H9 (cell line): ENCODE results near the gene JRKL. TPM values are rescaled to one million over a fixed set of nuclear protein-coding genes. Genes with fewer than 3 reads are reported as not detected.

Experiments
- DNase-seq: peaks from one replicate; pipeline ENCODE4 v3.0.0-alpha.2; 2017
- H2AFZ ChIP-seq: one replicate; pipeline ENCODE4 v1.6.1; 2013; ENCODE audit warnings: mild to moderate bottlenecking, low read length, control low read depth, moderate library complexity
- H2AK5ac ChIP-seq: 2 replicates; pipeline ENCODE4 v1.6.1; 2013; ENCODE audit warnings: low read length, control low read depth, mixed read lengths; ENCODE audit not compliant: insufficient read length
- H2BK120ac ChIP-seq: one replicate; pipeline ENCODE4 v1.6.1; 2013; ENCODE audit warnings: low read depth, mild to moderate bottlenecking, low read length, control low read depth, inconsistent platforms; ENCODE audit not compliant: poor library complexity, severe bottlenecking
- H2BK12ac ChIP-seq: 2 replicates; pipeline ENCODE4 v1.6.1; 2013; ENCODE audit warnings: low read length, control low read depth, mixed read lengths, low read depth; ENCODE audit not compliant: insufficient read length
- H2BK15ac ChIP-seq: 2 replicates; pipeline ENCODE4 v1.6.1; 2013; ENCODE audit warnings: low read depth, low read length, control low read depth
- H2BK20ac ChIP-seq: one replicate; pipeline ENCODE4 v1.6.1; 2013; ENCODE audit warnings: low read depth, mild to moderate bottlenecking, low read length, control low read depth, inconsistent platforms; ENCODE audit not compliant: poor library complexity, severe bottlenecking
- H2BK5ac ChIP-seq: 2 replicates; pipeline ENCODE4 v1.6.1; 2013; ENCODE audit warnings: low read length, control low read depth, mixed read lengths; ENCODE audit not compliant: insufficient read length
- H3K14ac ChIP-seq: 2 replicates; pipeline ENCODE4 v1.6.1; 2013; ENCODE audit warnings: low read length, control low read depth; ENCODE audit not compliant: insufficient read depth
- H3K18ac ChIP-seq: 2 replicates; pipeline ENCODE4 v1.6.1; 2013; ENCODE audit warnings: low read depth, mild to moderate bottlenecking, mixed read lengths, low read length, control low read depth; ENCODE audit not compliant: insufficient read length
- H3K23ac ChIP-seq: 2 replicates; pipeline ENCODE4 v1.6.1; 2013; ENCODE audit warnings: low read length, control low read depth, mixed read lengths, low read depth; ENCODE audit not compliant: insufficient read length
- H3K23me2 ChIP-seq: 2 replicates; pipeline ENCODE4 v1.6.1; 2013; ENCODE audit warnings: low read depth, mild to moderate bottlenecking, mixed read lengths, low read length, control low read depth; ENCODE audit not compliant: insufficient read length, poor library complexity, severe bottlenecking
- H3K27ac ChIP-seq: 2 replicates; pipeline ENCODE4 v1.5.1; 2013; ENCODE audit warnings: low read length, control low read depth, mixed read lengths, low read depth; ENCODE audit not compliant: insufficient read length
- H3K27me3 ChIP-seq: 2 replicates; pipeline ENCODE4 v1.6.1; 2013; ENCODE audit warnings: low read length, control low read depth, inconsistent platforms; ENCODE audit not compliant: insufficient read depth
- H3K4ac ChIP-seq: 2 replicates; pipeline ENCODE4 v1.6.1; 2013; ENCODE audit warnings: low read depth, mild to moderate bottlenecking, control low read depth, inconsistent platforms, low read length, moderate library complexity
- H3K4me1 ChIP-seq: 2 replicates; pipeline ENCODE4 v1.6.1; 2013; ENCODE audit warnings: low read length, control low read depth, inconsistent platforms; ENCODE audit not compliant: insufficient read depth
- H3K4me2 ChIP-seq: 2 replicates; pipeline ENCODE4 v1.6.1; 2013; ENCODE audit warnings: low read length, control low read depth, mixed read lengths; ENCODE audit not compliant: insufficient read length, insufficient read depth
- H3K56ac ChIP-seq: 2 replicates; pipeline ENCODE4 v1.6.1; 2013; ENCODE audit warnings: low read depth, mild to moderate bottlenecking, mixed read lengths, low read length, control low read depth; ENCODE audit not compliant: insufficient read length
- H3K79me1 ChIP-seq: 2 replicates; pipeline ENCODE4 v1.6.1; 2013; ENCODE audit warnings: low read depth, mild to moderate bottlenecking, moderate library complexity, low read length, control low read depth, inconsistent platforms; ENCODE audit not compliant: insufficient read depth, poor library complexity, severe bottlenecking
- H3K79me2 ChIP-seq: 2 replicates; pipeline ENCODE4 v1.6.1; 2013; ENCODE audit warnings: low read length, control low read depth, inconsistent platforms; ENCODE audit not compliant: insufficient read depth
- H3K9ac ChIP-seq: 2 replicates; pipeline ENCODE4 v1.6.1; 2013; ENCODE audit warnings: low read length, control low read depth, mixed read lengths; ENCODE audit not compliant: insufficient read length; ENCODE audit errors: extremely low read depth
- H3K9me3 ChIP-seq: one replicate; pipeline ENCODE4 v1.6.1; 2013; ENCODE audit warnings: low read depth, low read length, inconsistent platforms; ENCODE audit not compliant: control insufficient read depth
- H3T11ph ChIP-seq: one replicate; pipeline ENCODE4 v1.6.1; 2013; ENCODE audit warnings: mild to moderate bottlenecking, low read length, control low read depth, inconsistent platforms
- H4K20me1 ChIP-seq: one replicate; pipeline ENCODE4 v1.6.1; 2013; ENCODE audit not compliant: control insufficient read depth, insufficient read length, insufficient read depth
- H4K5ac ChIP-seq: 2 replicates; pipeline ENCODE4 v1.6.1; 2013; ENCODE audit warnings: low read depth, mild to moderate bottlenecking, mixed read lengths, low read length, control low read depth; ENCODE audit not compliant: insufficient read length
- H4K8ac ChIP-seq: replicated peaks from 2 replicates; pipeline ENCODE4 v1.6.1; 2013; ENCODE audit warnings: low read length, control low read depth, mixed read lengths, low read depth; ENCODE audit not compliant: insufficient read length
- H4K91ac ChIP-seq: 2 replicates; pipeline ENCODE4 v1.6.1; 2013; ENCODE audit warnings: low read depth, mild to moderate bottlenecking, moderate library complexity, mixed read lengths, low read length, control low read depth; ENCODE audit not compliant: insufficient read length
- H3K27ac Mint-ChIP-seq, 3 experiments: 2 replicates in 2 of 3; 3 replicates in 1 of 3; pipeline ENCODE4 v1.8.0; 2020 to 2021; ENCODE audit warnings: mixed read lengths in 3 of 3, mild to moderate bottlenecking in 1 of 3, moderate library complexity in 1 of 3
- H3K27me3 Mint-ChIP-seq: 2 replicates; pipeline ENCODE4 v1.8.0; 2021; ENCODE audit warnings: low read depth, mild to moderate bottlenecking, moderate library complexity, mixed read lengths
- H3K36me3 Mint-ChIP-seq, 3 experiments: 2 replicates in 2 of 3; 3 replicates in 1 of 3; pipeline ENCODE4 v1.8.0; 2020 to 2021; ENCODE audit warnings: low read depth in 3 of 3, mixed read lengths in 3 of 3; ENCODE audit not compliant: insufficient read depth in 1 of 3
- H3K4me1 Mint-ChIP-seq, 2 experiments: 2 replicates each; pipeline ENCODE4 v1.8.0; 2020; ENCODE audit warnings: mixed read lengths in 2 of 2
- H3K4me3 Mint-ChIP-seq, 2 experiments: 2 replicates in 1 of 2; 3 replicates in 1 of 2; pipeline ENCODE4 v1.8.0; 2020 to 2021; ENCODE audit warnings: mild to moderate bottlenecking in 2 of 2, mixed read lengths in 2 of 2, moderate library complexity in 1 of 2
- H3K9me3 Mint-ChIP-seq, 2 experiments: 2 replicates in 1 of 2; 3 replicates in 1 of 2; pipeline ENCODE4 v1.8.0; 2020; ENCODE audit warnings: mild to moderate bottlenecking in 2 of 2, mixed read lengths in 2 of 2, moderate library complexity in 1 of 2
- CTCF ChIP-seq: fragments of 200-600 bp; sonication (generic); conservative IDR thresholded peaks from 3 replicates; pipeline ENCODE4 v1.8.0; 2021; ENCODE audit warnings: antibody characterized with exemption, mild to moderate bottlenecking
- WGBS: extraction: QIAGEN DNeasy Blood & Tissue Kit; methylation state at CpG from one replicate; pipeline ENCODE4 v1.1.7; 2013; ENCODE audit warnings: missing lambda C conversion rate, low lambda C conversion rate, mixed read lengths; ENCODE audit not compliant: insufficient read length; ENCODE audit errors: extremely low coverage; 5-methylcytosine and 5-hydroxymethylcytosine counted together
- total RNA-seq: library from RNA; stranded (reverse); gene quantifications from 2 replicates; pipeline ENCODE4 v1.2.1, GENCODE V29; 2021

The JRKL gene
- total RNA-seq, 1 experiment from 2014 or later = 3.6 TPM

DNA sequence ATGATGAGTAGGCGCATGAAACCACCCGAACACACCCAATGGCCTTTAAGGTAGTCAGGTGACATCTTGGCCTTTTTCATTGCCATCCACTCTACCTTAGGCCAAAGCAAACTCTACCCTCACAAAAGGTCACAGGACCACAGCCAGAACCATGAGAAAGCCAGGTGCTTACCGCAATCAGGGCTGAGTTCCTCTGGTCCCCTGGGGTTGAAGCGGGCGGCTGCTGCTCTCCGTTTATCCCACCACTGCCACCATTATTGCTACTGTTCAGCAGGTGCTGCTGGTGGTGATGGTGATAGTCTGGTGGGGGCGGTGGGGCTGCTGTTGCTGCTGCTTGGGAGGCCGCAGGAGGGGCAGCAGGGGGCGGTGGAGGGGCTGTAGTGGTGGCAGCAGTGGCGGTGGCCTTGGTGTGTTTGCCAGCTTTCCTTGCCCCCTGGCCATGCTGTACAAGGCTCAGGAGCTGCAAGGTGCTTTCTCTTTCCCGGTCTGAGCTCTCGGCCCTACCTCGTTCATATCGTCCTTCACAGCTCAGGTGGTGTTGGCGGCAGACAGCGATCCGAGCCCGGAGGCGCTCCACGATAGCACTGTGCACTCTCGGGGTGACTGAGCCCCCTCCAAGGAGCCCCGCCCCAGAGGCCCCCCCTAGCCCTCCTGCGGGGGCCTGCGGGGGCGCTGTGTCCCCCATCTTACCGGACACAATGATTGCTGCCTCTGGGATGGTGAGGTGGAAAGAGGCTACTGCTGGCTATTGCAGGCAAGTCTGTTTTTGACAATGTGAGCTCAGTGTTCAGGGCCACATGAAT, 48.4 kb upstream of the JRKL start:
- no peaks in the 10 kb centered on the region for H3K9me3 ChIP-seq
- peaks cover 15% of the 10 kb centered on the region for H3K23me2 ChIP-seq
- H2BK15ac ChIP-seq = no peak overlapping the region
- H4K20me1 ChIP-seq = no peaks in the 10 kb centered on the region
- TF ChIP-seq CTCF = peak; percentile 28; the same call in 1 of the 3 replicates
- peak overlapping the region; percentile 31 for H3K9ac ChIP-seq
- no peak overlapping the region for H4K91ac ChIP-seq
- no peak overlapping the region for H3K23ac ChIP-seq
- no peak overlapping the region for H4K5ac ChIP-seq
- no peak overlapping the region for H3K56ac ChIP-seq
- H3K18ac ChIP-seq = no peak overlapping the region
- H3K79me2 ChIP-seq = peaks cover 2% of the 10 kb centered on the region; the same call in 1 of the 2 replicates
- Mint-ChIP-seq H3K27me3 (peaks cover 4% of the 10 kb centered on the region), H3K4me3 (peak overlapping the region; percentile 84 to 87), H3K4me1 (peaks cover 56% of the 10 kb centered on the region in 2 experiments), H3K27ac (no peak overlapping the region), H3K36me3 (peaks cover 0 to 3% (median 0%) of the 10 kb centered on the region in 3 experiments; a peak in 2 of 7 replicates), H3K9me3 (no peaks in the 10 kb centered on the region)
- H3K27ac ChIP-seq = no peak overlapping the region
- no CpG with 5 or more reads among the region's 26 CpGs for WGBS
- no peak overlapping the region for H2BK120ac ChIP-seq
- H2BK12ac ChIP-seq = no peak overlapping the region
- H3K27me3 ChIP-seq = no peaks in the 10 kb centered on the region
- no peak overlapping the region for H3T11ph ChIP-seq
- peaks cover 16% of the 10 kb centered on the region for H3K4me1 ChIP-seq
- H3K79me1 ChIP-seq = no peaks in the 10 kb centered on the region
- peak; percentile 61 for DNase-seq
- peak overlapping the region; percentile 96 for H3K4me2 ChIP-seq
- no peak overlapping the region for H4K8ac ChIP-seq
- no peak overlapping the region for H2AFZ ChIP-seq
- no peak overlapping the region for H3K4ac ChIP-seq
- no peak overlapping the region for H2BK20ac ChIP-seq
- no peak overlapping the region for H3K14ac ChIP-seq
- H2AK5ac ChIP-seq = no peak overlapping the region
- H2BK5ac ChIP-seq = no peak overlapping the region
